Mucosa of rectum (tissue), 2 donors: ENCODE data around the gene C1R.

Experiments used
- H3K27ac ChIP-seq, 2 donors: one replicate each; pipeline ENCODE4 v1.7.0; 2013; ENCODE audit warnings: inconsistent platforms in 2 of 2, low read depth in 2 of 2, low read length in 2 of 2
- H3K27me3 ChIP-seq, 2 donors: one replicate each; pipeline ENCODE4 v1.7.0; 2013; ENCODE audit warnings: low read length in 2 of 2; ENCODE audit not compliant: control insufficient read depth in 2 of 2, insufficient read depth in 2 of 2
- H3K36me3 ChIP-seq, 2 donors: one replicate each; pipeline ENCODE4 v1.7.0; 2013; ENCODE audit warnings: low read length in 2 of 2; ENCODE audit not compliant: control insufficient read depth in 2 of 2, insufficient read depth in 2 of 2
- H3K4me1 ChIP-seq, 2 donors: one replicate each; pipeline ENCODE4 v1.7.0; 2013; ENCODE audit warnings: low read length in 2 of 2, mild to moderate bottlenecking in 1 of 2; ENCODE audit not compliant: control insufficient read depth in 2 of 2, insufficient read depth in 2 of 2
- H3K4me3 ChIP-seq, 2 donors: one replicate each; pipeline ENCODE4 v1.7.0; 2013; ENCODE audit warnings: low read length in 2 of 2
- H3K9ac ChIP-seq, 2 donors: one replicate each; pipeline ENCODE4 v1.7.0; 2013; ENCODE audit warnings: low read length in 2 of 2, low read depth in 1 of 2, mild to moderate bottlenecking in 1 of 2
- H3K9me3 ChIP-seq, 2 donors: one replicate each; pipeline ENCODE4 v1.7.0; 2013; ENCODE audit warnings: low read length in 2 of 2; ENCODE audit not compliant: control insufficient read depth in 2 of 2
- donor health status: healthy.
- donor health status: Normal muscosa, but diverticular disease.

C1R gene

DNA sequence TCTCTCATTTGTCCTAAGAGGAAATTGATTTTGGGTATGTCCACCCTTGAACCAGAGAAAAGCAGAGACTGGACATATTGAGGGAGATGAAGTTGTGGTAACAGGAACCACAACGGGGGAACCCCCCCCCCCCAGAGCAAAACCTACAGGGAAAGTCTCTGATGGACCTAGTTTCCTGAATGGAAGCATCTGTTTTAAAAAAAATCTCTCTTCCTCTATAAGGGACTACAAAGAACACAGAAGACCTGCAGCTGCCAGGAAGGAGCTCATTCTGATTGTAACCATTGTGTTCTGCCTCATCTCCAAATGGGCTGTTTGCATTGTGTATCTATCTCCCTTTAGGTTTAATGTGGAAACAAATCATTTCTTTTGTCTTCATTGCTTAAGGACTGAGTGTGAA is 18.3 kb downstream of the C1R start:
- Histone ChIP-seq H3K27me3 (peaks cover 0 to 5% of the 10 kb centered on the region in 2 donors), H3K36me3 (no peaks in the 10 kb centered on the region), H3K9me3 (no peaks in the 10 kb centered on the region), H3K27ac (no peak overlapping the region), H3K4me3 (no peak overlapping the region), H3K4me1 (no peaks in the 10 kb centered on the region), H3K9ac (no peak overlapping the region)

DNA sequence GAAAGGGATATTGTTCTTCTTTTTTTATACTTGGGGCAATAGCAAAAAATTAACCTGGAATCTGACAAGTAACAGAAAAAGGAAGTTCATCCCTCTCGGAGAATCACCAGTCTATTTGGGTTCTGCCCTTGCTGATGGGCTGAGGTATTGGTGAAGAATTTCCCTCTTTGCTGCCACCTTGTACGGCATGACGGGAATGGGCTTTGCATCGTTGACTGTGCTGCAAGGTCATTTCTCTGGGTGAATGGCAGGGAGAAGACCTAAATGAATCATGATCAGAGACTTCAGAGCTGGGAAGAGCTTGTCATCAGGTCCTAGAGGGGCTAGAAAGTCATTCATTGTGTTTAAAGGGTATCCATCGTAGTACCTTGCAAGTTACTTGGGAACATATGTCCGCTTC is 19.7 kb downstream of the C1R start:
- Histone ChIP-seq H3K27me3 (peaks cover 0 to 5% of the 10 kb centered on the region in 2 donors), H3K9me3 (no peaks in the 10 kb centered on the region), H3K36me3 (no peaks in the 10 kb centered on the region), H3K9ac (no peak overlapping the region), H3K27ac (no peak overlapping the region), H3K4me3 (no peak overlapping the region), H3K4me1 (no peaks in the 10 kb centered on the region)

DNA sequence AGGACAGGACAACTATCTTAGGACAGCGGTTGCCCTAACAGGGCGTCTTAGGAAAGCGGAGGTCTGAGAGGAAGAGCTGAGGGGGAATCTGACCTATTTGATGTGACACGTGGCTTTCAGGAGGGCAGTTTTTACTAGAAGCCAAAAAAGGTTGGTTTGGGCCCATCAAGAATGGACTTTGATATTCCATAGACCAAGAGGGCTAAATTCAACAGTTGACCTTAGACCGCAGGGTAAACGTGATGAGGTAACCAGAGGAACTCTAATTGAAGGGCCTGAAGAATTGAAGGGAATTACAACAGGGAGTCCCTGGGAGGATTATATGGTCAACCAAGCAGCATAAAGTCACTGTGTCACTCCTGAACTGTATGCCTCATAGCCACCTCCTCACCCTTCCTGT is 20.2 kb downstream of the C1R start:
- no peak overlapping the region for H3K9ac ChIP-seq
- peaks cover 0 to 5% of the 10 kb centered on the region in 2 donors for H3K27me3 ChIP-seq
- no peak overlapping the region for H3K27ac ChIP-seq
- H3K9me3 ChIP-seq, result no peaks in the 10 kb centered on the region
- no peak overlapping the region for H3K4me3 ChIP-seq
- no peaks in the 10 kb centered on the region for H3K36me3 ChIP-seq
- H3K4me1 ChIP-seq, result no peaks in the 10 kb centered on the region

DNA sequence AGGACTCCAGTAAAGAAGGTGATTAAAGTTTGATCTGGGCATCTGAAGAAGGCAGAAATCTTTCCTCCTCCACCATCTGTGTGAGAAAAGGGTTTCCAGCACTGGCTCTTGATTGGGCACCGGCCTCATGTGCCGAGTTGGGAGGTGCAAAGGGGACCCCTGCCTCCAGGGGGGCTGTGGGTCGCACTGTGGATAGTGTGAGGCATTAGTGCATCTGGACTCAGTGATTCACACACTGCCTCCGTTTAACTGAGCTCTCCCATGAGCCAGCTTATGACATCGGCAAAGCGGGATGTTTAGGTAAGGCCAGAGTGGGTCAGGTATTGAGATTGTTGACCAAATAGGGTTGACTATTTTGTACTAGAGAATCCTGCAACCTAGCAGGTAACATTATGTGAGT is 22.9 kb downstream of the C1R start:
- no peak overlapping the region for H3K4me3 ChIP-seq
- no peaks in the 10 kb centered on the region for H3K36me3 ChIP-seq
- H3K4me1 ChIP-seq, result no peaks in the 10 kb centered on the region
- H3K27ac ChIP-seq, result no peak overlapping the region
- peaks cover 0 to 5% of the 10 kb centered on the region in 2 donors for H3K27me3 ChIP-seq
- H3K9me3 ChIP-seq, result no peaks in the 10 kb centered on the region
- H3K9ac ChIP-seq, result no peak overlapping the region

DNA sequence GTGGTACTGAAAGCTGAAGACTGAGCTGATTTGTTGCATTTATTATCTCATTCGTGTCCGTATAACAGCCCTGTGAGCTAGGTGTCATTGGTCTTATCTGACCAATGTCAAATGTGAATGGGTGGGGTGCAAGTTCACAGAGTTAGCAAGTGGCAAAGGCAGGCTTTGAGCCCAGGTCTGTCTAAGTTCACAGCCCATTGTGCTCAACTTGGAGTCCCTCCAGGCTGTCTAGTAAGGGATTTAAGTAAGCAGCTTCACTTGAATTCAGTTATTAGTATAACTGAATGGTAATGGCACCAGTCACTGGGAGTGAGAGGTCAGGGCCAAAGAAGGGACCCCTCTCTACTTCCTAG is 23.3 kb downstream of the C1R start:
- H3K27ac ChIP-seq, result no peak overlapping the region

DNA sequence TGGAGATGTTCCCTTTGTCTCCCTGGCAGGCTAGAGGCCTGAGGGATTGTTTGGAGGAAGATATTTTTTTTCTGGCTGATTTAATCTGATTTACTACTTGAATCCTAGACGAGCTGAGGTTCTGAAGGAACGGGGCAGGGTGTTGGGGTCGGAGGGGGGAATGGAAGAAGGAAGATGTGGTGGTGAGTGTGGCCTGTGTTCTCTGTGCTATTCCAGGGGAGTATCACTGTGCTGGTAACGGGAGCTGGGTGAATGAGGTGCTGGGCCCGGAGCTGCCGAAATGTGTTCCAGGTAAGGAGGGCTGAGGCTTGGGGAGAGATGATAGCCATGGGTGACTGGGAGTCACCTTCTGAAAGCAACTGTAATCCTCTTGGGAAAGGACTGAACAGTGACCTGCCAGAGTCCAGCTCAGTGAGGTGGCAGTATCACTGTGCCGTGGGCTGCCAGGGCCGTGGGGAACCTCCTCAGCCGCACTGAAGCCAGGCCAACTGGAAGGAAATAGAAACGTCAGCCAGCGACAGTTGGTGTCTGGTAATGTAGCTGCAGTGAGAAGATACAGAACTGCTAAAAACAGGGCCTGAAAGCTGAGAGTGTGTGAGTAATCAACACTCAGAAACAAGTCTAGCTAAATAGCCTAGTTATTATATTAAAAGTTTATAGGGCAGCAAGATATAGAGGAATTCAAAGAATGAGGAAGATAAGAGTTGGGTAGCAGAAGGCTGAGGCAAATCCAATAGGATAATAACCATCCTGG is 23.8 kb downstream of the C1R start:
- Histone ChIP-seq H3K27ac (peak overlapping the region; percentile 6 to 23), H3K9ac (no peak overlapping the region), H3K4me3 (no peak overlapping the region), H3K36me3 (no peaks in the 10 kb centered on the region), H3K4me1 (peaks cover 0 to 4% of the 10 kb centered on the region in 2 donors), H3K9me3 (no peaks in the 10 kb centered on the region), H3K27me3 (peaks cover 0 to 5% of the 10 kb centered on the region in 2 donors)

More for the DNA sequence above, 23.3 kb downstream of the C1R start:
- H3K4me1 ChIP-seq, result peaks cover 0 to 2% of the 10 kb centered on the region in 2 donors
- no peaks in the 10 kb centered on the region for H3K9me3 ChIP-seq
- peaks cover 0 to 5% of the 10 kb centered on the region in 2 donors for H3K27me3 ChIP-seq
- no peak overlapping the region for H3K9ac ChIP-seq
- no peak overlapping the region for H3K4me3 ChIP-seq
- H3K36me3 ChIP-seq, result no peaks in the 10 kb centered on the region

DNA sequence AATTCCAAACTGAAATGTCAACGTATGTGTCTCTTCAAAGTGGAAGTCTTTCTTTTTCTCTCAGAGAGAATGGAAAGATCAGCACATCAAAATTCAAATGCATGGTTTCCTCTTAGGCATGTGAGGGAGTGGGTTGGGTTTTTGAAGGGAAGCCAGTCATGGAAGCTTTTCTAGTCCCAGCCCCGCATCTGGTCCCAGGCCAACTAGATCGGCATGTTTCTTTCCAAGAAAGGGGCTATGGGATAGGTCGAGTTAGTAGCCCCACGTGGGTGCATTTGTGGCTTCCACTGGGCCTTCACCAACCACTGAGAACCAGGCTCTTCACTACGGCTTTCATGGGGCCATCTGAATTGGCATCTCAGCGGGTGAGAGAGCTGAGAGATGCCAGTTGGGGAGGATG is 25.1 kb downstream of the C1R start:
- Histone ChIP-seq H3K9me3 (no peaks in the 10 kb centered on the region), H3K4me3 (no peak overlapping the region), H3K27me3 (peaks cover 0 to 3% of the 10 kb centered on the region in 2 donors), H3K9ac (no peak overlapping the region), H3K27ac (no peak overlapping the region), H3K36me3 (no peaks in the 10 kb centered on the region), H3K4me1 (peaks cover 0 to 4% of the 10 kb centered on the region in 2 donors)

DNA sequence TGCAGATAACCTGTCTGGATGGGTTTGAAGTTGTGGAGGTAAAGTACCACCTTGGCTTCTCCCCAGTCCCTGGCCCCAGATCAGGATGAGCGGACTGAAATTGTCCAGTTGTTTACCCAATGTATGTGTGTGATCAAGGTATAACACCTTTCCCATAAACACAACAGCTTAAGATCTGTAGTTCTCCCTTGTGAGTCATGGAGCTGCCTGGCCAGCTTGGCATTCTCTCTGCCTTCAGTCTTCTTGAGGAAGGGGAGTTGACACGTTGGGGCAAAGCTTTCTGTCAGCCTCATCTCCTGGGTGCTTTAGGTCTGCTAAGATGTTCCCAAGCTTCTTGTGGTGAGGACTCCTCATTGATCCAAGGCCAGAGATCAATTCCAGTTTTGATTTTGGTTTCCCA is 25.6 kb downstream of the C1R start:
- H3K9ac ChIP-seq, result no peak overlapping the region
- no peak overlapping the region for H3K27ac ChIP-seq
- peaks cover 0 to 4% of the 10 kb centered on the region in 2 donors for H3K4me1 ChIP-seq
- no peak overlapping the region for H3K4me3 ChIP-seq
- H3K27me3 ChIP-seq, result peaks cover 0 to 3% of the 10 kb centered on the region in 2 donors
- H3K36me3 ChIP-seq, result no peaks in the 10 kb centered on the region
- H3K9me3 ChIP-seq, result no peaks in the 10 kb centered on the region

DNA sequence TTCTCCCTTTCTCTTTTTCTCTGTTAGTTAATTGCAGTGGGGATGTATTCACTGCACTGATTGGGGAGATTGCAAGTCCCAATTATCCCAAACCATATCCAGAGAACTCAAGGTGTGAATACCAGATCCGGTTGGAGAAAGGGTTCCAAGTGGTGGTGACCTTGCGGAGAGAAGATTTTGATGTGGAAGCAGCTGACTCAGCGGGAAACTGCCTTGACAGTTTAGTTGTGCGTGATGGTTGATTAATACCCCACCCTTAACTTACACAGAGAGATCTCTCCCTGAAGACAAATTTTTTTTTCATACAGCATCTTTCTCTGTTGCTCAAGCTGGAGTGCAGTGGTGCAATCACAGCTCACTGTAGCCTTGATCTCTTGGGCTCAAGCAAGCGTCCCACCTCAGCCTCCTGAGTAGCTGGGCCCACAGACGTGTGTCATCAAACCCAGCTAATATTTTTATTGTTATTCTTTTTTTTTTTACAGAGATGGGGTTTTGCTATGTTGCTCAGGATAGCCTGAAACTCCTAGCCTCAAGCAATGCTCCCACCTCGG is 27.1 kb downstream of the C1R start:
- Histone ChIP-seq H3K4me1 (peaks cover 0 to 5% of the 10 kb centered on the region in 2 donors), H3K9ac (no peak overlapping the region), H3K27me3 (peaks cover 0 to 4% of the 10 kb centered on the region in 2 donors), H3K36me3 (no peaks in the 10 kb centered on the region), H3K27ac (no peak overlapping the region), H3K9me3 (no peaks in the 10 kb centered on the region), H3K4me3 (no peak overlapping the region)

DNA sequence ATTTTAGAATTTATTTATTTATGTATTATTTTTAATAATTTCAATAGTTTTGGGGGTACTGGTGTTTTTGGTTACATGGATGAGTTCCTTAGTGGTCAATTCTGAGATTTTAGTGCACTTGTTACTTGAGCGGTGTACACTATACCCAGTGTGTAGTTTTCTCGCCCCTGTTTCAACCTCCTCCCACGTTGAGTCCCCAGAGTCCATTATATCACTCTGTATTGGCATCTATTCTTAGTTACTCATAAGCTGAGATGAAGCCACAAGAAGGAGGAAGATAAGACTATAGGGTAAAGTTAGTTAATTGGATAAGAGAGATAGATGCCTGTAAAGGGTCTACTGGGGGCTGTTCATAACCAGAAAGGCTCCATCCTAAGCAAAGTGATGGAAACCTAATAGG is 27.7 kb downstream of the C1R start:
- no peak overlapping the region for H3K9ac ChIP-seq
- H3K9me3 ChIP-seq, result no peaks in the 10 kb centered on the region
- H3K27me3 ChIP-seq, result peaks cover 0 to 6% of the 10 kb centered on the region in 2 donors
- peaks cover 0 to 8% of the 10 kb centered on the region in 2 donors for H3K4me1 ChIP-seq
- H3K4me3 ChIP-seq, result no peak overlapping the region
- no peak overlapping the region for H3K27ac ChIP-seq
- no peaks in the 10 kb centered on the region for H3K36me3 ChIP-seq
